Right renal cortex interstitium (tissue), 3 donors: Measurements from ENCODE around the gene ELANE. TPM values are rescaled to one million over a fixed set of nuclear protein-coding genes. Genes with fewer than 3 reads are reported as not detected.

ENCODE experiments used
- DNase-seq, 3 donors: peaks; one replicate each; pipeline ENCODE4 v3.0.0-alpha.2; 2013; ENCODE audit warnings: low read depth in 3 of 3, low spot score in 2 of 3
- polyA plus RNA-seq, 3 donors: library from polyadenylated mRNA; unstranded; fragments of 120-200 nt; gene quantifications; one replicate each; pipeline ENCODE4 v1.2.1, GENCODE V29; 2013; ENCODE audit not compliant: insufficient read length in 3 of 3

The ELANE gene
- polyA plus RNA-seq: under 1 TPM in 2 of 3 donors, not detected in 1; 0.29 to 0.51 TPM

- DNase-seq: no peak
Observed at GRCh38 chr19:852136-853013, at the start of gene ELANE. TSS of gene ELANE (plus strand) at chr19:852303. CDS start at chr19:852329, 26 bp downstream.

DNA sequence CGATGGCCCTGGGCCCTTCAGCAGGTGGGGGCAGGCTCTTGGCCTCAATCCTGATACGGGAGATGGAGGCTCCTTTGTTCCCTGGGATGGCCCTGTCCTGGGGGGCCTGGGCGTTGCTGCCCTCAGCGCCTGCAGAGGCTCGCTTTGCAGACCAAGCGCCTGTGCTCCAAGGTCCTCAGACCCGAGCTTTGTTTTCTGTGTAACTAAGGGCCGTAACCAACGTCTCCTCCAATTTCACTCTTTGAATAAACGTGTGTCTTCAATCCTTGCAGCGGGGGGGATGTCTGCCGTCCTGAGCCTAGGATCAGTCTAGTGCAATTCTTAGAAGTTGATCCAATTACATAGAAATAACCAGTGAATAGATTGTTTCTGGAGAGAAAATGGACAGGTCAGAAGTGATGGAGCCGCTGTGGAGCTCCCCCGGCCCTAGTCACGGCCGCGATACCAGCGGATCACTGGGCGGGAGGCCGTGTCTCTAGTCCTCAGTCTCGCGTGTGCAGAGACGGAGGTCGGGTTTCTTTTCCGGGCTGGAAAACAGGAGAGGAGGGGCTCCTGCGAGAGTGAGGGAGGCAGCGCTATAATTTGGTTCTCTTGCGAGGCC, 49.5 kb upstream of the ELANE start:
- DNase-seq: no peak

- DNase-seq: no peak
Observed at GRCh38 chr19:803099-803561, 49.0 kb upstream of the ELANE start.

DNA sequence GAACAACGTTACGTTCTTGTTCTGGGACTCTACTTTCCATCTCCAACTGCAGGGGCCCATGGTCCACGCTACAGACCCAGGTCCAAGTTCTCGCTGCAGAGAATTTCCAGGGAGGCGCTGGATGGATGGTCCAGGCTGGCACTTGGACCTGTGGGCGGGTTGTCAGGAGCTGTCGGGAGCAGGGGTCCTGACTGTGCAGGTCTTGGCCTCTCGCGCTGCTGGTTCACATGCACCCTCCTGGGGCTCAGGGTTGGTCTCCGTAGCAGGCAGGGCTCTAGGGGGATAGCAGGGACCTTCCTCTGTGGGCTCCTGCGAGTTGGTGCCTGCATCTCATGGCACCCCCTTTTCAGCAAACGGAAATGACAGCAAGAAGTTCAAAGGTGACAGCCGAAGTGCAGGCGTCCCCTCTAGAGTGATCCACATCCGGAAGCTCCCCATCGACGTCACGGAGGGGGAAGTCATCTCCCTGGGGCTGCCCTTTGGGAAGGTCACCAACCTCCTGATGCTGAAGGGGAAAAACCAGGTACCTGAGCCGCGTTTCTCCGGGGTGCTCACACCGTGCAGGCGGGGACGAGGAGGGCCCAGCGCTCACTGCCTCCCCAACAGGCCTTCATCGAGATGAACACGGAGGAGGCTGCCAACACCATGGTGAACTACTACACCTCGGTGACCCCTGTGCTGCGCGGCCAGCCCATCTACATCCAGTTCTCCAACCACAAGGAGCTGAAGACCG, 48.3 kb upstream of the ELANE start:
- no peak for DNase-seq

DNA sequence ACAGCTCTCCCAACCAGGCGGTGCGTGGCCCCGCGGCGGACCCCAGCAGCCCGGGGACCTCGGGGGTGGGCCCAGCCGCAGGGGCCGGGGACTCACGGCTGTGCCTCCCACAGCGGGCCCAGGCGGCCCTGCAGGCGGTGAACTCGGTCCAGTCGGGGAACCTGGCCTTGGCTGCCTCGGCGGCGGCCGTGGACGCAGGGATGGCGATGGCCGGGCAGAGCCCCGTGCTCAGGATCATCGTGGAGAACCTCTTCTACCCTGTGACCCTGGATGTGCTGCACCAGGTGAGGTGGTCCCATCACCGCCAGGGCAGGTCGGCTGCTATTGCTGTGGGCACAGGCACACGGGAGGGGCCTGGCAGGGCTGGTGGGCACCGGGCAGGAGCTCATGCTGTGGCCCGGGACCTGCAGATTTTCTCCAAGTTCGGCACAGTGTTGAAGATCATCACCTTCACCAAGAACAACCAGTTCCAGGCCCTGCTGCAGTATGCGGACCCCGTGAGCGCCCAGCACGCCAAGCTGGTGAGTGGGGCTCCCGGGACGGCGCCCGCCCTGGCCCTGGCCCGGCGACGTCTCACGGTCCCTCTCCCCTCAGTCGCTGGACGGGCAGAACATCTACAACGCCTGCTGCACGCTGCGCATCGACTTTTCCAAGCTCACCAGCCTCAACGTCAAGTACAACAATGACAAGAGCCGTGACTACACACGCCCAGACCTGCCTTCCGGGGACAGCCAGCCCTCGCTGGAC, 47.5 kb upstream of the ELANE start:
- no peak for DNase-seq

- no peak for DNase-seq
Observed at GRCh38 chr19:805166-805551, 46.9 kb upstream of the ELANE start.

GRCh38 chr19:805600-806550, 46.2 kb upstream of the ELANE start:
- no peak for DNase-seq

DNA sequence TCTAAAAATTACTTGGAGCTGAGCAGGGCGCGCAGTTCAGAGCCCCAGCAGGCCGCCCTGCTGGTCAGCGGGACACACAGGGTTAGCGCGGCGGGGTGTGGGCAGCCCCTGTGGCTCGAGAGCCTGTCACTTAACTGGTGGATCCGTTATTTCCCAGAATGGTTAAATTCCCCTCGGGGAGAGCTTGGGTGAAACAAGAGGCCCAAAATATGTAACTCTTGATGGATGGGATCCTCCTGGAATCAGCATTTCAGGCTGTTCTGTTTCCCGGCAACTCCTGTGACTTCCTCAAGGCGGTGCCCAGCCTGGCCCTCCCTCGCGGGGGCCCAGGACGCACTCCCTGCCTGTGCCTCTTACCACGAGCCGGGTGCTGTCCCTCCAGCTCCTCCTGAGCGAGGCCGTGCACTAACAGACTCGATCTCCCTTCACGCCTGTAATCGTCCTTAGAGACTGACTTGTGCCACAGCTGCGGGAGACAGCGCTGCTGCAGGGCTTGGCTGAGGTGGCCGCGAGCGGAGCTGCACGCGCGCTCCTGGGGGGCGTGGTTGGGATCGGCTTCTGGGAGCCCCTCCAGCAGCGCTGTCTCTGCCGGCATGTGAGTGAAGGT, 45.2 kb upstream of the ELANE start:
- DNase-seq: no peak

DNA sequence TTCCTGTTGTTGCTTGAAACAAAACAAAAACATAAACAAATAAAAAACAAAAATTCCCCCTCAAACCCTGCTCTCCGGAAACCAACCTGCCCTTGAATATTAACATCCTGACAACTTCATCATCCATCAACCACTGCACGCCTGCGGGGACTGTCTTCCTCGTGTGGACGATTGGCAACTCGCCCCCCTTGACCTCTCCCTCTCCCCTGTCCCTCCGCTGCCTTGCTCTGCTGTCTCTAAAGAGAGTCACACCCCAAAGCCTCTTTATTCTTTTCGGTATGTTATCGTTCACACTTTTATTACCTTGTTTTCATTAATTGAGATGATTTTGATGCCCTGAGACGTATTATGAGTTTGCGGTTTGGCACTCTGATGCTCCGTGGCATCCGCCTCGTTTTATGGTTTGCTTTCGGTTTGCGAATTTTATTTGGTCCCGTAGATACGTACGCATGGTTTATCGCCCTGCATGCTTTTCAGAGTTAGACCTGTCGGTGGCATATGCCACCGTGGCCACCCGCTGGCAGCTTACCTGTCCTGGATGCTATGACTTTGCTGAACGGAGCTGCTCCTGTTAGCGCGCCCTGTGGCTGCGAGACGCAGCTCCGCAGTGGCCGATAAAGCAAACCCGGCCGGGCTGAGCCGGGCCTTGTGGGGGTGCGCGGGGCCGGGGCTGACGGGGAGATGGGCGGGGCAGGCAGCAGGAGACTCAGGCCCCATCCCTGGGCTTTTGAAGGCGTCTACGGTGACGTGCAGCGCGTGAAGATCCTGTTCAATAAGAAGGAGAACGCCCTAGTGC, 44.3 kb upstream of the ELANE start:
- DNase-seq: no peak

DNA sequence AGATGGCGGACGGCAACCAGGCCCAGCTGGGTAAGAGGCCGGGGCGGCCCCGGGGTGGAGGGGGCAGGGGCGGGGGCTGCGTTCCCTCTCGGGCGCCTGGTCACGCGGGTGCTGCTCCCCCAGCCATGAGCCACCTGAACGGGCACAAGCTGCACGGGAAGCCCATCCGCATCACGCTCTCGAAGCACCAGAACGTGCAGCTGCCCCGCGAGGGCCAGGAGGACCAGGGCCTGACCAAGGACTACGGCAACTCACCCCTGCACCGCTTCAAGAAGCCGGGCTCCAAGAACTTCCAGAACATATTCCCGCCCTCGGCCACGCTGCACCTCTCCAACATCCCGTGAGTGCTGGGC, 43.7 kb upstream of the ELANE start:
- no peak for DNase-seq

- DNase-seq: no peak
Observed at GRCh38 chr19:810077-810855, 41.8 kb upstream of the ELANE start.

DNA sequence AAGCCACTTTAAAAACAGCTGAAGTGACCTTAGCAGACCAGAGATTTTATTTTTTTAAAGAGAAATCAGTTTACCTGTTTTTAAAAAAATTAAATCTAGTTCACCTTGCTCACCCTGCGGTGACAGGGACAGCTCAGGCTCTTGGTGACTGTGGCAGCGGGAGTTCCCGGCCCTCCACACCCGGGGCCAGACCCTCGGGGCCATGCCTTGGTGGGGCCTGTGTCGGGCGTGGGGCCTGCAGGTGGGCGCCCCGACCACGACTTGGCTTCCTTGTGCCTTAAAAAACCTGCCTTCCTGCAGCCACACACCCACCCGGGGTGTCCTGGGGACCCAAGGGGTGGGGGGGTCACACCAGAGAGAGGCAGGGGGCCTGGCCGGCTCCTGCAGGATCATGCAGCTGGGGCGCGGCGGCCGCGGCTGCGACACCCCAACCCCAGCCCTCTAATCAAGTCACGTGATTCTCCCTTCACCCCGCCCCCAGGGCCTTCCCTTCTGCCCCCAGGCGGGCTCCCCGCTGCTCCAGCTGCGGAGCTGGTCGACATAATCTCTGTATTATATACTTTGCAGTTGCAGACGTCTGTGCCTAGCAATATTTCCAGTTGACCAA, 41.1 kb upstream of the ELANE start:
- no peak for DNase-seq

DNA sequence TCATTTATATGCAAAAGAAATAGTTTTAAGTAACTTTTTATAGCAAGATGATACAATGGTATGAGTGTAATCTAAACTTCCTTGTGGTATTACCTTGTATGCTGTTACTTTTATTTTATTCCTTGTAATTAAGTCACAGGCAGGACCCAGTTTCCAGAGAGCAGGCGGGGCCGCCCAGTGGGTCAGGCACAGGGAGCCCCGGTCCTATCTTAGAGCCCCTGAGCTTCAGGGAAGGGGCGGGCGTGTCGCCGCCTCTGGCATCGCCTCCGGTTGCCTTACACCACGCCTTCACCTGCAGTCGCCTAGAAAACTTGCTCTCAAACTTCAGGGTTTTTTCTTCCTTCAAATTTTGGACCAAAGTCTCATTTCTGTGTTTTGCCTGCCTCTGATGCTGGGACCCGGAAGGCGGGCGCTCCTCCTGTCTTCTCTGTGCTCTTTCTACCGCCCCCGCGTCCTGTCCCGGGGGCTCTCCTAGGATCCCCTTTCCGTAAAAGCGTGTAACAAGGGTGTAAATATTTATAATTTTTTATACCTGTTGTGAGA, 40.5 kb upstream of the ELANE start:
- DNase-seq: no peak

DNA sequence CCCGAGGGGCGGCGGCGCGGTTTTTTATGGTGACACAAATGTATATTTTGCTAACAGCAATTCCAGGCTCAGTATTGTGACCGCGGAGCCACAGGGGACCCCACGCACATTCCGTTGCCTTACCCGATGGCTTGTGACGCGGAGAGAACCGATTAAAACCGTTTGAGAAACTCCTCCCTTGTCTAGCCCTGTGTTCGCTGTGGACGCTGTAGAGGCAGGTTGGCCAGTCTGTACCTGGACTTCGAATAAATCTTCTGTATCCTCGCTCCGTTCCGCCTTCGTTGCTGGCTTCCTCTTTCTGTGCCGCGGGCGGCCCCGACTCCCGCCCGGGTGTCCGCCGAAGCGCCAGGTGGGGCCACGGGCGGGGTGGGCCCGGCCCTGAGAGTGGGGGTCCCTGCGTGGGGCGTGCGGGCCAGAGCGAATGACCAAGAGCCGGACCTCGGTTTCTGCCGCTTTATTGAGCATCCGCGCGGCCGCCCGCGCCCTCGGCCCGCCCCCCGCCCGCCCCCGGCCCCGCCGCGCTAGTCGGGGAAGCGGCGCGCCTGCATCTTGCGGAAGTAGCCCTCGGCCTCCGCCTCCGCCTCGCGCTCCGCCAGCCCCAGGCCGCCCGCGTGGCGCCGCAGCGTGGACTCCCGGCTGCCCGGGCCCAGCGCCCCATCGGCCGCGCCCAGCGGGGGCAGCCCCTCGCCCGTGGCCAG, 39.9 kb upstream of the ELANE start:
- no peak for DNase-seq

DNA sequence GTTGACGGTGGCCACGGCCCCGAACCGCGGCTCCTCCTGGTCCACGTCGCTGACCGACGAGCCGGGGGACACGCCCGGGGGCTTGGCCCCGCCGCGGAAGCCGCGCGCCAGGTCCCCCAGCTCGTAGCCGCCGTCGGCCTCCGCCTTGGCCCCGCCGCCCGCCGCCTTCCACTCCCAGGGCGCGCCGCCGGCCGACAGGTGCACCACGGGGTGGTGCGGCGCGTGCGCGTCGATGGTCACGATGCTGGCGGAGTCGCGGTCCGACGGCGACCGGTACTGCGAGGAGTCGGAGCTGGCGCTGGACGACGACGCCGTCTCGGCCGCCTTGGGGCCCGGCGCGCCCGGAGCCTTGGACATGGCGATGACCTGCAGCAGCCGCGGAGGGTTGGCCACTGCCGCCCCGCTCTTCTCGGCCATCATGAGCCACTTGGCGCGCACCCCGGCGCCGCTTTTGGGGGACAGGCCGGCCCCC, 39.3 kb upstream of the ELANE start:
- no peak for DNase-seq
